Heart right ventricle (tissue), 16 donors: Measurements from ENCODE around the gene HYAL3. TPM values are rescaled to one million over a fixed set of nuclear protein-coding genes. Genes with fewer than 3 reads are reported as not detected.
A peak's percentile ranks its signal among the peaks of the same experiment; 100 is the strongest.

Experiments used
- ATAC-seq, 8 donors: fragments of 200-7000 bp; cut with Tn5 transposase; one replicate each; pipeline ENCODE4 v1.9.1; 2020; ENCODE audit warnings: mild to moderate bottlenecking in 8 of 8, moderate library complexity in 8 of 8, moderate number of reproducible peaks in 1 of 8
- DNase-seq, 2 donors: peaks; one replicate each; pipeline ENCODE4 v3.0.0-alpha.2; 2020
- H3K27ac ChIP-seq, 10 donors: fragments of 200-600 bp; sonication (generic) in 2 of 10; one replicate each; pipeline versions ENCODE4 v1.5.0 to v1.8.0; 2020 to 2022; ENCODE audit warnings: mild to moderate bottlenecking in 3 of 10
- H3K27me3 ChIP-seq, 7 donors: fragments of 200-600 bp; one replicate each; pipeline ENCODE4 v1.8.0; 2021 to 2022; ENCODE audit warnings: mild to moderate bottlenecking in 2 of 7
- H3K36me3 ChIP-seq, 9 donors: fragments of 200-600 bp; sonication (generic) in 1 of 9; one replicate each; pipeline versions ENCODE4 v1.5.0 to v1.8.0; 2020 to 2022; ENCODE audit warnings: mild to moderate bottlenecking in 2 of 9
- H3K4me1 ChIP-seq, 9 donors: fragments of 200-600 bp; sonication (generic) in 1 of 9; one replicate each; pipeline versions ENCODE4 v1.5.0 to v1.8.0; 2020 to 2022; ENCODE audit warnings: mild to moderate bottlenecking in 4 of 9
- H3K4me3 ChIP-seq, 10 donors: fragments of 200-600 bp; sonication (generic) in 2 of 10; one replicate each; pipeline versions ENCODE4 v1.5.0 to v1.8.0; 2020 to 2022; ENCODE audit warnings: mild to moderate bottlenecking in 7 of 10, moderate library complexity in 2 of 10
- H3K9me3 ChIP-seq, 11 donors: fragments of 200-600 bp in 10 of 11; sonication (generic) in 2 of 11; one replicate each; pipeline versions ENCODE4 v1.5.0 to v1.8.0; 2013 to 2022; ENCODE audit warnings: mild to moderate bottlenecking in 2 of 11, control low read depth in 1 of 11, moderate library complexity in 1 of 11
- CTCF ChIP-seq, 9 donors: fragments of 200-600 bp; sonication (generic) in 2 of 9; IDR thresholded peaks; one replicate each; pipeline versions ENCODE4 v1.5.0 to v1.8.0; 2021 to 2022; ENCODE audit warnings: antibody characterized with exemption in 9 of 9, mild to moderate bottlenecking in 5 of 9, moderate library complexity in 1 of 9
- WGBS, 2 donors: extraction: QIAGEN DNeasy Blood & Tissue Kit; methylation state at CpG; one replicate each; pipeline ENCODE4 v1.1.7; 2013; ENCODE audit warnings: inconsistent platforms in 1 of 2; 5-methylcytosine and 5-hydroxymethylcytosine counted together
- intact Hi-C, 10 donors: fragments of 100-400 bp; cut with DNase I; formaldehyde crosslinking; loops; one replicate each; pipeline versions ENCODE4 v1.11.1 to v1.14.2; 2022
- polyA plus RNA-seq, 2 donors: library from polyadenylated mRNA; stranded (reverse); fragments of 200-250 nt; gene quantifications; one replicate each; pipeline ENCODE4 v1.2.3, GENCODE V29; 2013
- total RNA-seq, 10 donors: library from RNA; stranded (reverse); fragmentation: NEBNext Ultra II Directional in 3 of 10; extraction: Animal tissue kit (Norgen Biotek cat#: 25700) in 3 of 10; gene quantifications; one replicate each; pipeline versions ENCODE4 v1.2.1 to v1.2.4, GENCODE V29; 2021 to 2023
- donor health status: Arrhythmogenic right ventricular cardiomyopathy.
- donor health status: ischemic (EF 13 %, LVEDD 7.1; RV severe dilation, severe dysfunction).
- donor health status: healthy with polysubstance abuse.
- donor health status: DM: no; HTN: yes; CAD: no.
- donor health status: DM: no; HTN: no; CAD: no.
- donor health status: ischemic (EF 25% LVEDD 6.9; RV normal size, moderate dysfunction).
- donor health status: ischemic (EF 25% LVEDD 5.7; RV mildly dilated, moderate dysfunction).
- donor health status: healthy.
- donor health status: DM: yes; HTN: yes; CAD: no.
- donor health status: Ischemic cardiomyopathy.
- donor health status: ischemic (EF 35%, LVEDD 5.7; RV mildly dilated, moderate dysfunction).
- donor health status: nonischemic (EF 11% LVEDD 7.7; RV severe dilation, severe dysfunction).
- donor health status: DM: yes; HTN: yes; CAD: no.
- donor health status: PGD.
- donor health status: ischemic (EF 29% LVEDD 5.4; RV normal size, mild dysfunction).
- donor health status: nonischemic (EF 23%, LVEDD 6.1; RV moderate dilation, normal function).

HYAL3 gene
- total and polyA plus RNA-seq, 12 donors: 0.80 to 3.0 (median 2.0) TPM

- Histone ChIP-seq H3K36me3 (peaks cover 0 to 25% (median 10%) of the 10 kb centered on the region in 9 donors), H3K4me3 (no peak overlapping the region), H3K9me3 (no peaks in the 10 kb centered on the region), H3K4me1 (peaks cover 23 to 48% (median 36%) of the 10 kb centered on the region in 9 donors), H3K27ac (peak overlapping the region in 1 of 10 donors; percentile 95), H3K27me3 (no peaks in the 10 kb centered on the region)
- DNase-seq: no peak
- TF ChIP-seq CTCF (IDR thresholded peaks at IDR 0.05): no peak
- intact Hi-C loops: no loop called here
- WGBS, 2 donors: 84 to 90% methylated on average over 4 of the region's 4 CpGs
- no peak for ATAC-seq
These were observed 5.1 kb downstream of the HYAL3 start for GRCh38 chr3:50294089-50294488.

- ATAC-seq (no peak), DNase-seq (no peak)
- Histone ChIP-seq H3K27ac (peak overlapping the region; percentile 20 to 95 (median 92)), H3K36me3 (peaks cover 0 to 33% (median 18%) of the 10 kb centered on the region in 9 donors), H3K4me3 (peak overlapping the region in 6 of 10 donors; percentile 84 to 100 (median 94)), H3K4me1 (peaks cover 17 to 41% (median 32%) of the 10 kb centered on the region in 9 donors), H3K9me3 (no peaks in the 10 kb centered on the region), H3K27me3 (no peaks in the 10 kb centered on the region)
- intact Hi-C loops: no loop called here
- no peak for TF ChIP-seq CTCF (IDR thresholded peaks at IDR 0.05)
- 70 to 76% methylated on average over 12 of the region's 12 CpGs for WGBS, 2 donors
These were observed 6.0 kb downstream of the HYAL3 start for GRCh38 chr3:50293079-50293801.

GRCh38 chr3:50292159-50293078 is 6.8 kb downstream of the HYAL3 start, which contains the start of gene IFRD2:
TSS of gene IFRD2 (minus strand) at chr3:50292429. CDS start at chr3:50292274, 155 bp downstream.
- Histone ChIP-seq H3K4me3 (peak within 1 kb of the TSS; percentile 84 to 100 (median 94)), H3K27ac (peak within 1 kb of the TSS; percentile 20 to 95 (median 92)), H3K4me1 (peaks cover 17 to 41% (median 29%) of the 10 kb centered on the region in 9 donors), H3K27me3 (no peaks in the 10 kb centered on the region), H3K36me3 (peaks cover 0 to 39% (median 25%) of the 10 kb centered on the region in 9 donors), H3K9me3 (no peaks in the 10 kb centered on the region)
- WGBS, 2 donors: 1 to 2% methylated on average over 60 to 67 of the region's 67 CpGs
- peak in 1 of 9 donors; percentile 9 for TF ChIP-seq CTCF (IDR thresholded peaks at IDR 0.05)
- ATAC-seq (peak; percentile 90 to 97 (median 96)), DNase-seq (peak; percentile 97)
- intact Hi-C loops: no loop called here

- peak in 1 of 2 donors; percentile 25 for DNase-seq
- no peak for TF ChIP-seq CTCF (IDR thresholded peaks at IDR 0.05)
- H3K4me1 ChIP-seq: peaks cover 17 to 63% (median 47%) of the 10 kb centered on the region in 9 donors
These were observed 9.0 kb downstream of the HYAL3 start for GRCh38 chr3:50290161-50290641.

More at GRCh38 chr3:50290161-50290641, 9.0 kb downstream of the HYAL3 start:
- no peak for ATAC-seq
- intact Hi-C loops: no loop called here
- peaks cover 0 to 43% (median 28%) of the 10 kb centered on the region in 9 donors for H3K36me3 ChIP-seq
- H3K27ac ChIP-seq: no peak overlapping the region
- 86 to 87% methylated on average over 16 of the region's 16 CpGs for WGBS, 2 donors
- no peaks in the 10 kb centered on the region for H3K27me3 ChIP-seq
- H3K4me3 ChIP-seq: no peak overlapping the region
- no peaks in the 10 kb centered on the region for H3K9me3 ChIP-seq
